Chondrocyte (in vitro differentiated cells): ENCODE measurements around the gene CDC42EP3. TPM values are rescaled to one million over a fixed set of nuclear protein-coding genes. Genes with fewer than 3 reads are reported as not detected.

Source experiments
- DNase-seq: peaks from one replicate; pipeline ENCODE4 v3.0.0; 2021; ENCODE audit warnings: mixed read lengths, low spot score
- H3K27ac Mint-ChIP-seq: one replicate; pipeline ENCODE4 v1.8.0; 2021; ENCODE audit warnings: mild to moderate bottlenecking, moderate library complexity, mixed read lengths; ENCODE audit not compliant: unreplicated experiment
- H3K27me3 Mint-ChIP-seq: 2 replicates; pipeline ENCODE4 v1.8.0; 2021; ENCODE audit warnings: low read depth, mixed read lengths
- H3K36me3 Mint-ChIP-seq: 2 replicates; pipeline ENCODE4 v1.8.0; 2021; ENCODE audit warnings: low read depth, mixed read lengths
- H3K4me1 Mint-ChIP-seq: 2 replicates; pipeline ENCODE4 v1.8.0; 2021; ENCODE audit warnings: low read depth, mild to moderate bottlenecking, mixed read lengths
- H3K4me3 Mint-ChIP-seq: one replicate; pipeline ENCODE4 v1.8.0; 2021; ENCODE audit warnings: mild to moderate bottlenecking, moderate library complexity, mixed read lengths; ENCODE audit not compliant: unreplicated experiment
- H3K9me3 Mint-ChIP-seq: 2 replicates; pipeline ENCODE4 v1.8.0; 2021; ENCODE audit warnings: low read depth, mixed read lengths
- total RNA-seq: library from RNA; stranded (reverse); gene quantifications from 3 replicates; pipeline ENCODE4 v1.2.1, GENCODE V29; 2021
- TF ChIP-seq, protein P1 (sequence below): fragments of 200-600 bp; sonication (generic); IDR thresholded peaks from 2 replicates; pipeline ENCODE4 v1.5.0; 2021; ENCODE audit warnings: antibody characterized with exemption, mild to moderate bottlenecking, moderate library complexity

The CDC42EP3 gene
- total RNA-seq, 1 donor from 2014 or later: 91.2 TPM

DNA sequence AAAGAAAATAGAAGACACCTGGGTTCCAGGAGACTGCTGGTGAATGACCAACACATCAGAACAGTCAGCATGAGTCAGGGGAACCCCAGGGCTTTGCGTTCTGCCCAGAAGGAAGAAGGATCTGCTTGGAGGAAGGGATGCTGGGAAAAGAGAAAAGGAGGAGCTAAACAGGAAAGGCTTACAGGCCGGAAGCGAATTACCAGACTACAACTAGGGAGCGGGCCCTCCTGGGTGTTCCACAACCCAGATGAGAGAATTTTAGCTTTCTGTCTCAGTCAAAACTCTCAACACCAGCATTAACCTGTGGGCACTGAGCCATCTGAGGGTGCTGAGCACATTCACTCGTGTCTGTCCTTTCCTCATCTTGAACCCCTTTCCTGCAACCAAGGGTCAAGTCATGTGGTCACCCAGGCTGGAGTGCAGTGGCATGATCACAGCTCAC lies 19.2 kb downstream of the CDC42EP3 start:
- H3K9me3 Mint-ChIP-seq: no peaks in the 10 kb centered on the region
- H3K27ac Mint-ChIP-seq: peak overlapping the region; percentile 78
- H3K4me3 Mint-ChIP-seq: no peak overlapping the region
- H3K27me3 Mint-ChIP-seq: no peaks in the 10 kb centered on the region
- TF ChIP-seq, protein P1, sequence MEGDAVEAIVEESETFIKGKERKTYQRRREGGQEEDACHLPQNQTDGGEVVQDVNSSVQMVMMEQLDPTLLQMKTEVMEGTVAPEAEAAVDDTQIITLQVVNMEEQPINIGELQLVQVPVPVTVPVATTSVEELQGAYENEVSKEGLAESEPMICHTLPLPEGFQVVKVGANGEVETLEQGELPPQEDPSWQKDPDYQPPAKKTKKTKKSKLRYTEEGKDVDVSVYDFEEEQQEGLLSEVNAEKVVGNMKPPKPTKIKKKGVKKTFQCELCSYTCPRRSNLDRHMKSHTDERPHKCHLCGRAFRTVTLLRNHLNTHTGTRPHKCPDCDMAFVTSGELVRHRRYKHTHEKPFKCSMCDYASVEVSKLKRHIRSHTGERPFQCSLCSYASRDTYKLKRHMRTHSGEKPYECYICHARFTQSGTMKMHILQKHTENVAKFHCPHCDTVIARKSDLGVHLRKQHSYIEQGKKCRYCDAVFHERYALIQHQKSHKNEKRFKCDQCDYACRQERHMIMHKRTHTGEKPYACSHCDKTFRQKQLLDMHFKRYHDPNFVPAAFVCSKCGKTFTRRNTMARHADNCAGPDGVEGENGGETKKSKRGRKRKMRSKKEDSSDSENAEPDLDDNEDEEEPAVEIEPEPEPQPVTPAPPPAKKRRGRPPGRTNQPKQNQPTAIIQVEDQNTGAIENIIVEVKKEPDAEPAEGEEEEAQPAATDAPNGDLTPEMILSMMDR: no peak
- DNase-seq: no peak
- peaks cover 76% of the 10 kb centered on the region for H3K4me1 Mint-ChIP-seq
- peaks cover 18% of the 10 kb centered on the region for H3K36me3 Mint-ChIP-seq

DNA sequence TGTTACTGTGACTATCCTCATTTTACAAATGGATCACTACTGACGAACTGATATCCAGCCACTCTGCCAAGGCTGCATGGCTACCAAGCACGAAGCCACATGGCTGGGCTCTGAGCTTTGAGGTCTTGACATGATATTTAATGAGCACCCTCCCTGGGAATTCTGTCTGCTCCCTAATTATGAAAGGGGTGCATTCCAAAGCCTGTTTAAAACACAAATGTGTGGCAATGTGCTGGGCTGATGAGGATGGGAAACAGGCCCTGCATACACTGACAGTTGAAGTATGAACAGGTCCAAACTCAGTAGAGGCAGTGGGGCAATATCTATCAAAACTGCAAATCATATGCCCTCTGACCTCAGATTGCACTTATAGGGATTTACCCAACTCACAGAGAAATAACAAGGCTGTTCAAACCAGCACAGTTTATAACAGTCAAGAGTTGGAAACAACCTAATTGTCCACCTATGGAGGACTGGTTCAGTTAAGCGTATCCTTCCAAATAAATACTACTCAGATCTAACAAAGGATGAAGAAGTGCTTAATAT lies 20.8 kb downstream of the CDC42EP3 start:
- Mint-ChIP-seq H3K27ac (no peak overlapping the region), H3K4me3 (no peak overlapping the region), H3K9me3 (no peaks in the 10 kb centered on the region), H3K27me3 (no peaks in the 10 kb centered on the region), H3K4me1 (peaks cover 70% of the 10 kb centered on the region), H3K36me3 (peaks cover 26% of the 10 kb centered on the region)
- no peak for DNase-seq
- TF ChIP-seq, protein P1: no peak

DNA sequence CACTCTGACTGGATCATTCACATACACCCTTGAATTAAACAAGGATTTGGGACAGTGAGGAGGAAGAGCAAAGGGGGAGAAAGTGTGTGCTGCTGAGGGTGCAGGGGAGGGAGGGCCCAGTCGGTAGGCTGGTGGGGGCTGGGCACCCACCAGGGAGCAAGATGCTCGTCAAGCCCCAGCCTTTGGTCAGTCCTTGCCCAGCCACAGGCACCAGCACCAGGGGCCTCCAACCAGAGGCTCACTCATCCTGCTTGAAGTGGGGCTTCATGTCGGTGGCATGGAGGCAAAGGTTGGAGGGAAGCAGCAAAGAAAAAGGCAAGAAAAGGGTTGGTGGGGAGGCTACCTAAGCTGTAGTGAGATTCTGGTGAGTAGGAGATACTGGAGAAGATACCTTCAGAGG lies 21.9 kb downstream of the CDC42EP3 start:
- Mint-ChIP-seq H3K9me3 (no peaks in the 10 kb centered on the region), H3K4me3 (no peak overlapping the region), H3K4me1 (peaks cover 65% of the 10 kb centered on the region), H3K36me3 (peaks cover 29% of the 10 kb centered on the region), H3K27me3 (no peaks in the 10 kb centered on the region), H3K27ac (peak overlapping the region; percentile 61)
- no peak for DNase-seq
- TF ChIP-seq, protein P1: no peak

DNA sequence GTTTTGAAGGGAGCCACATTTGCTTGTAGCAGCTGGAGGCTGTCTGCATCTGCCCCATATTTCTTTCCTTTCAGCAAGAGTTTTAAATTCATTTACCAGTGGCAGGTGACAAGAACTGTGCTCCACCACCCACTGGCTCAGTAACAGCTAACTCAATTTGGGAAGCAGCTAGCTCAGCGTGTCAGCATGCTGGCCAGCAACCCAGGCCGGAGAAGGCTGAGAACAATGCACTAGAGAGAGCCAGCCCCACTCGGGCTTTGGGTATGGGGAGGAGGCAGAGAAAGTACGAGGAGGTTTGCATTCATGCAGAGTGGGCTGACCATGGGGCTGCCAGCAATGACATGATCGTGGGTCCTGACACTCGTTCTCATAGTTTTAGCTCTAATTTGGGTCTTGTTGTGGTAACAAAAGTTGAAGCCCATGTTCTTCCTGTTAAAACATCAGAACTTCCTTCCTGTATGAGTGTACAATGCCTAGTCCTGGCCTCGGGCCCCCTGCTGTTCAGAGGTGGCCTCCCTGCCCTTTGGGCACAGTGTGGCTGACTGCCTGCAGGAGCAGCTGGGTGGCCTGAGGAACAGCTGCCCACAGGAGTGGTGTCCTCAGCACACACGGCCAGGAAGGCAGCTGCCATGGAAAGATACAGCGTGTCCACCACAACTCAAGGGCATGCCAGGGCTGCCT lies 23.0 kb downstream of the CDC42EP3 start:
- H3K9me3 Mint-ChIP-seq: no peaks in the 10 kb centered on the region
- DNase-seq: no peak
- TF ChIP-seq, protein P1: no peak
- peaks cover 35% of the 10 kb centered on the region for H3K36me3 Mint-ChIP-seq
- H3K4me1 Mint-ChIP-seq: peaks cover 65% of the 10 kb centered on the region
- H3K27me3 Mint-ChIP-seq: no peaks in the 10 kb centered on the region
- no peak overlapping the region for H3K4me3 Mint-ChIP-seq
- H3K27ac Mint-ChIP-seq: peak overlapping the region; percentile 61

DNA sequence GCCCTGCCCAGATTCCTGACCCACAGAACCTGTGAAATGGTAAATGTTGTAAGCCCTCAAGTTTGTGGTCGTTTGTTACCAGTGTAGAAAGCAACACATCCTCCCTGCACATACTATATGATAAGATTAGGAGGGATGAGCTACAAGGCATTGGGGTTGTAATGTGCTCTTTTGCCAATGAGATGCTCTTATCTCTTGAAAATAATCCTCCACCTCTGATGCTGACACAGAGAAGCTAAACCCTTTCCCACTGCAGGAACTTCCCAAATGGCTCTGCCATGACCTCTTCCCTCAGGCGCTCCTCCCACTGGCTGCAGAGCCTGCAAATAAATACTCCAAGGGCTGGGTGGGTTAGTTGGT lies 23.5 kb downstream of the CDC42EP3 start:
- H3K27ac Mint-ChIP-seq: peak overlapping the region; percentile 61

More for the DNA sequence above, 23.5 kb downstream of the CDC42EP3 start:
- H3K4me1 Mint-ChIP-seq: peaks cover 65% of the 10 kb centered on the region
- no peaks in the 10 kb centered on the region for H3K9me3 Mint-ChIP-seq
- no peaks in the 10 kb centered on the region for H3K27me3 Mint-ChIP-seq
- H3K4me3 Mint-ChIP-seq: no peak overlapping the region
- TF ChIP-seq, protein P1: no peak
- no peak for DNase-seq
- peaks cover 40% of the 10 kb centered on the region for H3K36me3 Mint-ChIP-seq
